GM23248 (cell line): Measurements from ENCODE around the gene SLC5A6.

ENCODE experiments used
- EZH2 ChIP-seq: fragments of 200-600 bp; sonication (generic); IDR thresholded peaks from 2 replicates; pipeline ENCODE4 v1.6.1; 2018; ENCODE audit warnings: antibody characterized with exemption, mild to moderate bottlenecking; ENCODE audit not compliant: insufficient read depth, poor library complexity, severe bottlenecking
- EZH2phosphoT487 ChIP-seq: fragments of 200-600 bp; sonication (generic); IDR thresholded peaks from 2 replicates; pipeline ENCODE4 v1.6.1; 2018; ENCODE audit warnings: antibody characterized with exemption, moderate library complexity, mild to moderate bottlenecking, low read depth; ENCODE audit not compliant: insufficient read depth

DNA sequence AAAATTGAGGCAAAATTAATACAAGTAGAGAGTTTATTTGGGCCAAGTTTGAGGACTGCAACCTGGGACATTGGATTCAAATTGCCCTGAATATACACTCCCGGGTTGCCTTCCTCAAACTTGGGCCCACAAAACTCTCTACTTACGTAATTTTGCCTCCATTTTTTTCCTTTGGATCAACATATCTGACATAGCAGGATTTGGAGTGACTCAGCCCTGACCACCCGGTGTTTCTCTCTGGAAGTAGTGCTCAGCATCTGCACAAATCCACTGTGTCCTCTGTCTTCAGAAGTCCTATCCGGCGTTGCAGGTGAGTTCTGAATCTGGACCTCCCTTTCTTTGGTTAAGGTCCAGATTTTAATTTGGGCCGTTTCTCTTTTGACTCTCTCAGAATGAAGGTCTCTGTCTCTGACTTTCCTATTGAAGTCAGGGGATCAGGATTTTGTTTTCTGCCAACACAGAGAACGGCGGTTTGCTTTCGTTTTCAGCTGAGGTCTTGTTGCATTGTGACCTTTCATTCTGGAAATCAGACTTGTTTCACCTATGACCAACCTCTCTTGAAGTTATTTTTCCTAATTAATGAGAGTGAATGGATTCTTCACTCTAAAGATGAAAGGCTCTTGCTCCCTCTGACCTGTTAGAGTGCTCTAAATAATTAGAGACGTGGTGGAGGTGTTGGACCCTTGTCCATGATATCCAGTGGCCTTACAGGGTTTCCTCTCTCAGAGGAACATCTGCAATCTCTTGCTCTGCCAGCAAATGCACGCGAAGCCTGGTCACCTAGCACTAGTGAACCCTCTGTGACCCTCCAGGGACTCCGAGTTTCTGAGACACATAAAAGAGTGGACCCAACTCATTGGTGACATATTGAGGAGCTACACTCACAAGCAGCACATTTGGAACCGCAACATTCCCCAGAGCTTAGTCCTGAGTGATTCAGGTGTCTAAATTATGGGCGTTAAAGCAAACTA is 49.6 kb downstream of the SLC5A6 start:
- TF ChIP-seq EZH2 (no peak), EZH2phosphoT487 (no peak)
